ENCODE results near the gene SH3BP4.

SH3BP4 gene

GRCh38 chr2:234961784-234962183 is 10.0 kb downstream of the SH3BP4 start:
- Histone ChIP-seq H3K4me3 (ENCODE audit: low read depth, low read length) (no peak overlapping the region), H3K36me3 (no peaks in the 10 kb centered on the region), H3K27me3 (no peaks in the 10 kb centered on the region), H3K9me3 (no peaks in the 10 kb centered on the region; the same call in 1 of the 2 replicates), H3K4me1 (no peaks in the 10 kb centered on the region)
- DNase-seq = no peak
- TF ChIP-seq CTCF (IDR thresholded peaks at IDR 0.05; ENCODE audit: low read depth, low read length) = no peak

- H3K4me3 ChIP-seq (ENCODE audit: low read depth, low read length) = no peak overlapping the region
- no peaks in the 10 kb centered on the region for H3K27me3 ChIP-seq
- H3K36me3 ChIP-seq = no peaks in the 10 kb centered on the region
- H3K4me1 ChIP-seq = no peaks in the 10 kb centered on the region
- no peak for DNase-seq
- no peak for TF ChIP-seq CTCF (IDR thresholded peaks at IDR 0.05; ENCODE audit: low read depth, low read length)
- H3K9me3 ChIP-seq = no peaks in the 10 kb centered on the region
Observed at GRCh38 chr2:234963773-234964615, 12.2 kb downstream of the SH3BP4 start.

- Histone ChIP-seq H3K4me3 (ENCODE audit: low read depth, low read length) (no peak overlapping the region), H3K4me1 (peaks cover 1% of the 10 kb centered on the region; the same call in 1 of the 2 replicates), H3K36me3 (peaks cover 2% of the 10 kb centered on the region; the same call in 1 of the 2 replicates), H3K27me3 (no peaks in the 10 kb centered on the region), H3K9me3 (no peaks in the 10 kb centered on the region; the same call in 1 of the 2 replicates)
- no peak for DNase-seq
- TF ChIP-seq CTCF (IDR thresholded peaks at IDR 0.05; ENCODE audit: low read depth, low read length) = no peak
Observed at GRCh38 chr2:234964631-234965461, 13.0 kb downstream of the SH3BP4 start.

- no peaks in the 10 kb centered on the region; the same call in 1 of the 2 replicates for H3K9me3 ChIP-seq
- peaks cover 2% of the 10 kb centered on the region; the same call in 1 of the 2 replicates for H3K36me3 ChIP-seq
- no peak for DNase-seq
- TF ChIP-seq CTCF (IDR thresholded peaks at IDR 0.05; ENCODE audit: low read depth, low read length) = no peak
- H3K4me1 ChIP-seq = peaks cover 2% of the 10 kb centered on the region; the same call in 1 of the 2 replicates
- no peak overlapping the region for H3K4me3 ChIP-seq (ENCODE audit: low read depth, low read length)
- H3K27me3 ChIP-seq = no peaks in the 10 kb centered on the region
Observed at GRCh38 chr2:234966340-234966739, 14.5 kb downstream of the SH3BP4 start.

- no peak for TF ChIP-seq CTCF (IDR thresholded peaks at IDR 0.05; ENCODE audit: low read depth, low read length)
- H3K27me3 ChIP-seq = no peaks in the 10 kb centered on the region
- H3K4me3 ChIP-seq (ENCODE audit: low read depth, low read length) = no peak overlapping the region
- no peak for DNase-seq
- H3K36me3 ChIP-seq = peaks cover 2% of the 10 kb centered on the region; the same call in 1 of the 2 replicates
- no peaks in the 10 kb centered on the region; the same call in 1 of the 2 replicates for H3K9me3 ChIP-seq
- H3K4me1 ChIP-seq = peaks cover 2% of the 10 kb centered on the region; the same call in 1 of the 2 replicates
Observed at GRCh38 chr2:234967201-234967869, 15.5 kb downstream of the SH3BP4 start.
